Gastroesophageal sphincter (tissue), 3 donors: ENCODE measurements around the gene SMG7.

Source experiments
- CTCF ChIP-seq, 4 experiments: fragments of 200-600 bp in 2 of 4; fragments of 450-650 bp in 2 of 4; sonication (generic) in 1 of 4; IDR thresholded peaks; one replicate each; pipeline ENCODE4 v1.5.1; 2017 to 2019; ENCODE audit warnings: antibody characterized with exemption in 4 of 4, mild to moderate bottlenecking in 2 of 4, moderate library complexity in 2 of 4
- EP300 ChIP-seq: sonication (generic); formaldehyde crosslinking; IDR thresholded peaks from one replicate; pipeline ENCODE4 v1.6.1; 2017; ENCODE audit warnings: antibody characterized with exemption, mild to moderate bottlenecking
- POLR2A ChIP-seq, 2 donors: fragments of 450-650 bp; IDR thresholded peaks; one replicate each; pipeline ENCODE4 v1.6.1; 2017; ENCODE audit warnings: antibody characterized with exemption in 2 of 2, mild to moderate bottlenecking in 2 of 2, moderate library complexity in 1 of 2
- POLR2AphosphoS5 ChIP-seq: sonication (generic); formaldehyde crosslinking; IDR thresholded peaks from one replicate; pipeline ENCODE4 v1.6.1; 2017; ENCODE audit warnings: antibody characterized with exemption

GRCh38 chr1:183586926-183587325, 114.6 kb downstream of the SMG7 start:
- no peak for TF ChIP-seq CTCF (IDR thresholded peaks at IDR 0.05)
- TF ChIP-seq POLR2A (IDR thresholded peaks at IDR 0.05): no peak
- no peak for TF ChIP-seq POLR2AphosphoS5
- TF ChIP-seq EP300: no peak
